ENCODE results near the gene SRPK2.
"Not testable (repeated sequence)": the region's sequence is repeated elsewhere in the genome, so short reads cannot be mapped to it uniquely, and the experiment has no call there.

- not testable (repeated sequence) for TF ChIP-seq CTCF, EP300, POLR2A, POLR2AphosphoS5 (IDR thresholded peaks at IDR 0.05)
These were observed 64.1 kb downstream of the SRPK2 start for GRCh38 chr7:105324606-105325005.

All from suprapubic skin (tissue), 4 donors.